A673 (cell line): ENCODE data around the gene GLIS2.

Source experiments
- EZH2 ChIP-seq: fragments of 200-600 bp; sonication (generic); IDR thresholded peaks from 2 replicates; pipeline ENCODE4 v1.6.1; 2017; ENCODE audit warnings: borderline replicate concordance, low read depth, mild to moderate bottlenecking, mixed read lengths, antibody characterized with exemption, low read length; ENCODE audit not compliant: poor library complexity, severe bottlenecking
- TF ChIP-seq, protein P1 (sequence below): fragments of 300-800, 200-600 bp; sonication (generic); conservative IDR thresholded peaks from 2 replicates; pipeline ENCODE4 v1.5.1; 2017; ENCODE audit warnings: low read depth, mild to moderate bottlenecking, antibody characterized with exemption, low read length, moderate library complexity, mixed read lengths

DNA sequence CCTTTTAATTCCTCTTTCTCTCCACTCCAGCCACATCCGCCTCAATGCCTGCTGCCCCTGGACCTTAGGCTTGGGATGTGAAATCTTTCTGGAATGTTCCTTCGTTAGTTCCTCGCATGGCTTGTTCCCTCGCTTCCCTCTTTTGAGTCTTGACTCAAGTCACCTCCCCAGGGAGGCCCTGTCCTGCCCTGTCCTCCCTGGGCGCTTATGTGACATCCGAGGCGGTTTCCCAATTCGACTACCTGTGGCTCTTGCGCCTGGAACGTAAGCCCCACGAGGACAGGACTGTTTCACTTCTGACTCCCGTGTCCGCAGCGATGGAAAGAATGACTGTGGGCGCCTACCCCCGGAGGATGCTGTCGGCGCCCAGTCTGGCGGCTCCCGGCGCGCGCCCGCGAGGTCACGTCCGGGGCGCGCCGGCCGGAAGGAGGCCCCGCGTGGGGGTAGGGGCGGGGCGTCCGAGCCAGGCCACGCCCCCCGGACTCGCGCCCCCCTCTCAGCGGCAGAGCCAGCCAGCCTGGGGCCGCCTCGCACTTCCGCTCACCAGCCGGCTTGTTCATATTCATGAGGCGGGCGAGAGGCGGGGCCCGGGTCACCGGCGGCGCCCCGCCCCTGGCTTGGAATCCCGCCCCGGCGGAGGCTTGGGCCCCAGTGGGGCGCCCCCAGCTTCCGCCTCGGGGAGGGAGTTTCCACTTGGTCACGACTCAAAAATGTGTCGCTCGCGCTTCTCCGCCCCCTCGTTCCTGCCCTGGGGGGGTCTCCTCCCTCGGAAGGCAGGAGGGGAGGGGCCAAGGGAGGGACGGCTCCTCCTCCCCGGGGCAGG, 8.4 kb upstream of the GLIS2 start:
- TF ChIP-seq EZH2 = no peak
- TF ChIP-seq, protein P1, sequence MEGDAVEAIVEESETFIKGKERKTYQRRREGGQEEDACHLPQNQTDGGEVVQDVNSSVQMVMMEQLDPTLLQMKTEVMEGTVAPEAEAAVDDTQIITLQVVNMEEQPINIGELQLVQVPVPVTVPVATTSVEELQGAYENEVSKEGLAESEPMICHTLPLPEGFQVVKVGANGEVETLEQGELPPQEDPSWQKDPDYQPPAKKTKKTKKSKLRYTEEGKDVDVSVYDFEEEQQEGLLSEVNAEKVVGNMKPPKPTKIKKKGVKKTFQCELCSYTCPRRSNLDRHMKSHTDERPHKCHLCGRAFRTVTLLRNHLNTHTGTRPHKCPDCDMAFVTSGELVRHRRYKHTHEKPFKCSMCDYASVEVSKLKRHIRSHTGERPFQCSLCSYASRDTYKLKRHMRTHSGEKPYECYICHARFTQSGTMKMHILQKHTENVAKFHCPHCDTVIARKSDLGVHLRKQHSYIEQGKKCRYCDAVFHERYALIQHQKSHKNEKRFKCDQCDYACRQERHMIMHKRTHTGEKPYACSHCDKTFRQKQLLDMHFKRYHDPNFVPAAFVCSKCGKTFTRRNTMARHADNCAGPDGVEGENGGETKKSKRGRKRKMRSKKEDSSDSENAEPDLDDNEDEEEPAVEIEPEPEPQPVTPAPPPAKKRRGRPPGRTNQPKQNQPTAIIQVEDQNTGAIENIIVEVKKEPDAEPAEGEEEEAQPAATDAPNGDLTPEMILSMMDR = no peak
